ENCODE data around the gene LPO. TPM values are rescaled to one million over a fixed set of nuclear protein-coding genes. Genes with fewer than 3 reads are reported as not detected.
A peak's percentile ranks its signal among the peaks of the same experiment; 100 is the strongest.

Gene LPO
- total RNA-seq, 1 experiment from 2014 or later = not detected

DNA sequence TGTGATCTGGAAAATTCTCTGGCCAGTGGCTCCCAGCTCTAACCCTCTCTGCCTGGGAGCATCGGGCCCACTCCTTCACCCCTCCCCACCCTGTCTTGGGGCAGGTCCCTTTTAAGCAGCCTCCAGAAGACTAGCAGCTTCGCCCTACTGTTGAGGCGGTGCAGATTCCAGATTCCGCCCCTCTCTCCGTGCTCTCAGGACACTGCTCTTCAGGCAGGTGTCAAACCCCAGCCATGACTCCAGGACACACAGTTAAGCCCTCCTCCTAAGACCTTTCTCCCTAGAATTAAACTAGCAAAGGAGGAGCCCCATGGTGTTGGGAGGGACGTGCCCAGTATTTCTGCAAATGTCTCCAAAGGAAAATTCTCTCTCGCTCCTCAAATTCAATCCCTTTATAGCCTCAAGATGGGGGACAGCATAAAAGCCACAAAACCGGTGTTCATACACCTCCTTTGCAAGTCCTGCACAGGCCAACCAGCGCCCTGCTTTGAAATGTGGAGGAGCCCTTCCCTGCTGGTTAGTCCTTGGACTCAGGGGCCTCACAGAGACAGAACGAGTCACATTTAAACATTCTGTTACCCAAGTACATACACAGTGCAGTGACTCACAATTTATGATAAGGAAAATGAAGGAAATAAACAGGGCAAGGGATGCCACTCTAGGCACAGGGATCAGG, 7.2 kb downstream of the LPO start:
- no peaks in the 10 kb centered on the region for H3K79me2 ChIP-seq (ENCODE audit: low read length)
- H3K4me2 ChIP-seq (ENCODE audit: low read length) = no peak overlapping the region
- intact Hi-C loops (cut with micrococcal nuclease) = loop anchor here (5.0 kb wide), 1 partner anchor 202 kb away; no protein-coding TSS in a partner anchor
- no peak overlapping the region for H3K27ac ChIP-seq (ENCODE audit: low read length)
- H3K9me3 ChIP-seq (ENCODE audit: low read length) = no peaks in the 10 kb centered on the region
- H3K4me3 ChIP-seq (ENCODE audit: low read length) = no peak overlapping the region
- peak; percentile 33 for ATAC-seq
- H3K36me3 ChIP-seq (ENCODE audit: low read depth, low read length) = no peaks in the 10 kb centered on the region
- no peaks in the 10 kb centered on the region for H3F3A ChIP-seq (ENCODE audit: low read length, unreplicated experiment)
- BruUV-seq (replicated peaks) = no TSS peak
- ChIA-PET CTCF (no interaction called here), POLR2A (ENCODE audit: unreplicated experiment) (no interaction called here)
- peaks cover 9% of the 10 kb centered on the region; the same call in 1 of the 2 replicates for H3K4me1 ChIP-seq (ENCODE audit: insufficient read depth, low read length)
- H2AFZ ChIP-seq (ENCODE audit: low read length) = no peak overlapping the region
- H4K20me1 ChIP-seq (ENCODE audit: low read length) = no peaks in the 10 kb centered on the region
- peaks cover 28% of the 10 kb centered on the region for H3K27me3 ChIP-seq (ENCODE audit: low read length)
- H3K9ac ChIP-seq (ENCODE audit: low read length) = no peak overlapping the region
- peak; percentile 21 for DNase-seq
- TF ChIP-seq, protein P1, sequence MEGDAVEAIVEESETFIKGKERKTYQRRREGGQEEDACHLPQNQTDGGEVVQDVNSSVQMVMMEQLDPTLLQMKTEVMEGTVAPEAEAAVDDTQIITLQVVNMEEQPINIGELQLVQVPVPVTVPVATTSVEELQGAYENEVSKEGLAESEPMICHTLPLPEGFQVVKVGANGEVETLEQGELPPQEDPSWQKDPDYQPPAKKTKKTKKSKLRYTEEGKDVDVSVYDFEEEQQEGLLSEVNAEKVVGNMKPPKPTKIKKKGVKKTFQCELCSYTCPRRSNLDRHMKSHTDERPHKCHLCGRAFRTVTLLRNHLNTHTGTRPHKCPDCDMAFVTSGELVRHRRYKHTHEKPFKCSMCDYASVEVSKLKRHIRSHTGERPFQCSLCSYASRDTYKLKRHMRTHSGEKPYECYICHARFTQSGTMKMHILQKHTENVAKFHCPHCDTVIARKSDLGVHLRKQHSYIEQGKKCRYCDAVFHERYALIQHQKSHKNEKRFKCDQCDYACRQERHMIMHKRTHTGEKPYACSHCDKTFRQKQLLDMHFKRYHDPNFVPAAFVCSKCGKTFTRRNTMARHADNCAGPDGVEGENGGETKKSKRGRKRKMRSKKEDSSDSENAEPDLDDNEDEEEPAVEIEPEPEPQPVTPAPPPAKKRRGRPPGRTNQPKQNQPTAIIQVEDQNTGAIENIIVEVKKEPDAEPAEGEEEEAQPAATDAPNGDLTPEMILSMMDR (conservative IDR thresholded peaks at IDR 0.05; ENCODE audit: low read depth, low read length) = no peak
- no peak for TF ChIP-seq EZH2phosphoT487 (IDR thresholded peaks at IDR 0.05; ENCODE audit: borderline replicate concordance, low read length)
- no peaks in the 10 kb centered on the region for H3K9me2 ChIP-seq (replicated peaks; ENCODE audit: low read length)

GRCh38 chr17:58246104-58246740, 7.8 kb downstream of the LPO start:
- H3K4me3 ChIP-seq (ENCODE audit: low read length) = no peak overlapping the region
- BruUV-seq (replicated peaks) = no TSS peak
- no peaks in the 10 kb centered on the region for H4K20me1 ChIP-seq (ENCODE audit: low read length)

More at GRCh38 chr17:58246104-58246740, 7.8 kb downstream of the LPO start:
- H3K4me1 ChIP-seq (ENCODE audit: insufficient read depth, low read length) = peaks cover 5% of the 10 kb centered on the region; the same call in 1 of the 2 replicates
- no peaks in the 10 kb centered on the region for H3F3A ChIP-seq (ENCODE audit: low read length, unreplicated experiment)
- intact Hi-C loops (cut with micrococcal nuclease) = loop anchor here (5.0 kb wide), 1 partner anchor 201 kb away; no protein-coding TSS in a partner anchor
- no peaks in the 10 kb centered on the region for H3K9me3 ChIP-seq (ENCODE audit: low read length)
- no peak overlapping the region for H2AFZ ChIP-seq (ENCODE audit: low read length)
- peaks cover 31% of the 10 kb centered on the region for H3K27me3 ChIP-seq (ENCODE audit: low read length)
- H3K27ac ChIP-seq (ENCODE audit: low read length) = no peak overlapping the region
- no peaks in the 10 kb centered on the region for H3K9me2 ChIP-seq (replicated peaks; ENCODE audit: low read length)
- POLR2A ChIA-PET (ENCODE audit: unreplicated experiment) = no interaction called here
- H3K79me2 ChIP-seq (ENCODE audit: low read length) = no peaks in the 10 kb centered on the region
- no peaks in the 10 kb centered on the region for H3K36me3 ChIP-seq (ENCODE audit: low read depth, low read length)
- no peak overlapping the region for H3K4me2 ChIP-seq (ENCODE audit: low read length)
- CTCF ChIA-PET = no interaction called here
- TF ChIP-seq EZH2 (IDR thresholded peaks at IDR 0.05; ENCODE audit: low read length, unreplicated experiment) (no peak), EZH2phosphoT487 (IDR thresholded peaks at IDR 0.05; ENCODE audit: borderline replicate concordance, low read length) (no peak)
- TF ChIP-seq, protein P1 (conservative IDR thresholded peaks at IDR 0.05; ENCODE audit: low read depth, low read length) = no peak
- H3K9ac ChIP-seq (ENCODE audit: low read length) = no peak overlapping the region
- DNase-seq = no peak
- ATAC-seq = no peak

All from PC-3 (cell line).